ENCODE measurements around the gene STIM1. TPM values are rescaled to one million over a fixed set of nuclear protein-coding genes. Genes with fewer than 3 reads are reported as not detected.

STIM1 gene
- polyA plus RNA-seq, 4 donors: 33.6 to 40.7 (median 37.5) TPM

- no peak for DNase-seq (ENCODE audit: low read depth in 4 of 4, low spot score in 2 of 4)
Observed at GRCh38 chr11:4140067-4140636, 284.7 kb downstream of the STIM1 start.

Other genes starting within 250 kb of the STIM1 start
- 1 to 10 TPM; 3.5 to 7.1 (median 4.1) TPM for gene ART5, start 213.7 kb upstream of the STIM1 start, polyA plus RNA-seq (ENCODE audit: insufficient read length in 4 of 4)
- gene ART1, start 210.5 kb upstream of the STIM1 start, polyA plus RNA-seq (ENCODE audit: insufficient read length in 4 of 4): under 1 TPM in 1 of 4 donors, not detected in 3; 0.18 TPM
- gene CHRNA10, start 184.3 kb upstream of the STIM1 start, polyA plus RNA-seq (ENCODE audit: insufficient read length in 4 of 4): 1 to 10 TPM in 3 of 4 donors, under 1 TPM in 1; 0.61 to 3.7 (median 2.2) TPM
- gene NUP98, start 58.1 kb upstream of the STIM1 start, polyA plus RNA-seq (ENCODE audit: insufficient read length in 4 of 4): 10 to 100 TPM; 57.0 to 74.6 (median 63.3) TPM
- 10 to 100 TPM; 32.8 to 54.7 (median 41.8) TPM for gene PGAP2, start 47.1 kb upstream of the STIM1 start, polyA plus RNA-seq (ENCODE audit: insufficient read length in 4 of 4)
- 10 to 100 TPM; 21.9 to 32.7 (median 24.8) TPM for gene RHOG, start 14.7 kb upstream of the STIM1 start, polyA plus RNA-seq (ENCODE audit: insufficient read length in 4 of 4)
- 10 to 100 TPM; 68.5 to 77.6 (median 68.9) TPM for gene RRM1, start 239.1 kb downstream of the STIM1 start, polyA plus RNA-seq (ENCODE audit: insufficient read length in 4 of 4)

Data from left renal cortex interstitium (tissue), 4 donors.